ENCODE data around the gene TTC3. TPM values are rescaled to one million over a fixed set of nuclear protein-coding genes. Genes with fewer than 3 reads are reported as not detected.

The TTC3 gene
- total RNA-seq, 1 experiment from 2014 or later, result 29.0 TPM

GRCh38 chr21:37061926-37062592 lies 11.0 kb upstream of the TTC3 start:
- ATAC-seq (no peak), DNase-seq (ENCODE audit: low spot score) (no peak)
- H3K27ac Mint-ChIP-seq, result no peak overlapping the region
- peaks cover 2% of the 10 kb centered on the region; the same call in 1 of the 2 replicates for H3K27me3 Mint-ChIP-seq (ENCODE audit: low read depth)
- H3K9me3 Mint-ChIP-seq, result peaks cover 1% of the 10 kb centered on the region; the same call in 1 of the 2 replicates
- H3K4me1 Mint-ChIP-seq, result peaks cover 34% of the 10 kb centered on the region
- CTCF ChIA-PET, result interaction anchor here (0.6 to 2.0 kb wide), 3 partner anchors 72 to 398 kb away, joined by 3 to 5 read pairs (median 3); no protein-coding TSS in a partner anchor
- no peak overlapping the region for H3K4me3 Mint-ChIP-seq
- no peak for TF ChIP-seq ZNF671 (CRISPR knock-in tag; IDR thresholded peaks at IDR 0.05)
- TF ChIP-seq, protein P1, sequence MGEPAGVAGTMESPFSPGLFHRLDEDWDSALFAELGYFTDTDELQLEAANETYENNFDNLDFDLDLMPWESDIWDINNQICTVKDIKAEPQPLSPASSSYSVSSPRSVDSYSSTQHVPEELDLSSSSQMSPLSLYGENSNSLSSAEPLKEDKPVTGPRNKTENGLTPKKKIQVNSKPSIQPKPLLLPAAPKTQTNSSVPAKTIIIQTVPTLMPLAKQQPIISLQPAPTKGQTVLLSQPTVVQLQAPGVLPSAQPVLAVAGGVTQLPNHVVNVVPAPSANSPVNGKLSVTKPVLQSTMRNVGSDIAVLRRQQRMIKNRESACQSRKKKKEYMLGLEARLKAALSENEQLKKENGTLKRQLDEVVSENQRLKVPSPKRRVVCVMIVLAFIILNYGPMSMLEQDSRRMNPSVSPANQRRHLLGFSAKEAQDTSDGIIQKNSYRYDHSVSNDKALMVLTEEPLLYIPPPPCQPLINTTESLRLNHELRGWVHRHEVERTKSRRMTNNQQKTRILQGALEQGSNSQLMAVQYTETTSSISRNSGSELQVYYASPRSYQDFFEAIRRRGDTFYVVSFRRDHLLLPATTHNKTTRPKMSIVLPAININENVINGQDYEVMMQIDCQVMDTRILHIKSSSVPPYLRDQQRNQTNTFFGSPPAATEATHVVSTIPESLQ (CRISPR knock-in tag; IDR thresholded peaks at IDR 0.05), result no peak
- TF ChIP-seq TP53 (CRISPR knock-in tag; IDR thresholded peaks at IDR 0.05), result no peak
- TF ChIP-seq, protein P2, sequence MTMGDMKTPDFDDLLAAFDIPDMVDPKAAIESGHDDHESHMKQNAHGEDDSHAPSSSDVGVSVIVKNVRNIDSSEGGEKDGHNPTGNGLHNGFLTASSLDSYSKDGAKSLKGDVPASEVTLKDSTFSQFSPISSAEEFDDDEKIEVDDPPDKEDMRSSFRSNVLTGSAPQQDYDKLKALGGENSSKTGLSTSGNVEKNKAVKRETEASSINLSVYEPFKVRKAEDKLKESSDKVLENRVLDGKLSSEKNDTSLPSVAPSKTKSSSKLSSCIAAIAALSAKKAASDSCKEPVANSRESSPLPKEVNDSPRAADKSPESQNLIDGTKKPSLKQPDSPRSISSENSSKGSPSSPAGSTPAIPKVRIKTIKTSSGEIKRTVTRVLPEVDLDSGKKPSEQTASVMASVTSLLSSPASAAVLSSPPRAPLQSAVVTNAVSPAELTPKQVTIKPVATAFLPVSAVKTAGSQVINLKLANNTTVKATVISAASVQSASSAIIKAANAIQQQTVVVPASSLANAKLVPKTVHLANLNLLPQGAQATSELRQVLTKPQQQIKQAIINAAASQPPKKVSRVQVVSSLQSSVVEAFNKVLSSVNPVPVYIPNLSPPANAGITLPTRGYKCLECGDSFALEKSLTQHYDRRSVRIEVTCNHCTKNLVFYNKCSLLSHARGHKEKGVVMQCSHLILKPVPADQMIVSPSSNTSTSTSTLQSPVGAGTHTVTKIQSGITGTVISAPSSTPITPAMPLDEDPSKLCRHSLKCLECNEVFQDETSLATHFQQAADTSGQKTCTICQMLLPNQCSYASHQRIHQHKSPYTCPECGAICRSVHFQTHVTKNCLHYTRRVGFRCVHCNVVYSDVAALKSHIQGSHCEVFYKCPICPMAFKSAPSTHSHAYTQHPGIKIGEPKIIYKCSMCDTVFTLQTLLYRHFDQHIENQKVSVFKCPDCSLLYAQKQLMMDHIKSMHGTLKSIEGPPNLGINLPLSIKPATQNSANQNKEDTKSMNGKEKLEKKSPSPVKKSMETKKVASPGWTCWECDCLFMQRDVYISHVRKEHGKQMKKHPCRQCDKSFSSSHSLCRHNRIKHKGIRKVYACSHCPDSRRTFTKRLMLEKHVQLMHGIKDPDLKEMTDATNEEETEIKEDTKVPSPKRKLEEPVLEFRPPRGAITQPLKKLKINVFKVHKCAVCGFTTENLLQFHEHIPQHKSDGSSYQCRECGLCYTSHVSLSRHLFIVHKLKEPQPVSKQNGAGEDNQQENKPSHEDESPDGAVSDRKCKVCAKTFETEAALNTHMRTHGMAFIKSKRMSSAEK (CRISPR knock-in tag; IDR thresholded peaks at IDR 0.05; ENCODE audit: borderline replicate concordance), result no peak
- no peak for TF ChIP-seq TEAD4 (CRISPR knock-in tag; IDR thresholded peaks at IDR 0.05)
- TF ChIP-seq FOXP1 (CRISPR knock-in tag; IDR thresholded peaks at IDR 0.05; ENCODE audit: borderline replicate concordance), result no peak
- TF ChIP-seq AFF4 (CRISPR knock-in tag; IDR thresholded peaks at IDR 0.05; ENCODE audit: borderline replicate concordance), result no peak
- no peak for TF ChIP-seq E2F5 (CRISPR knock-in tag; IDR thresholded peaks at IDR 0.05)
- no peak for TF ChIP-seq MAX (CRISPR knock-in tag; IDR thresholded peaks at IDR 0.05)
- TF ChIP-seq ZBTB21 (CRISPR knock-in tag; IDR thresholded peaks at IDR 0.05; ENCODE audit: borderline replicate concordance), result no peak
- TF ChIP-seq CBFB (CRISPR knock-in tag; IDR thresholded peaks at IDR 0.05; ENCODE audit: low read depth), result no peak
- no peak for TF ChIP-seq IRF2 (CRISPR knock-in tag; IDR thresholded peaks at IDR 0.05; ENCODE audit: borderline replicate concordance, low read depth)
- H3K36me3 Mint-ChIP-seq, result peaks cover 3% of the 10 kb centered on the region; the same call in 1 of the 2 replicates
- POLR2A ChIA-PET, result no interaction called here

DNA sequence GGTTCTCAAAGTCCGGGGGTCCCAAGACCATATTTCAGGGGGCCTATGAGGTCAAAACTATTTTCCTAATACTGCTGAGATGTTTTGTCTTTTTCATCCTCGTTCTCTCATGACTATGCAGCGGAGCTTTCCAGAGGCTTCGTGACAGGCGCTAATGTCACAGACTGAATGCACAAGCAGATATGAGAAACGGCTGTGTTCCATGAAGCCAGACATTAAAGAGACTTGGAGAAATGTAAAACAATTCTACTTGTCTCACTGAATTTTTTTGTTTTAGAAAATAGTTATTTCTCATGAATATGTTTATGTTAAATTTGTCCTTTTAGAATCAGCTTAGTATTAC lies 10.5 kb upstream of the TTC3 start:
- ATAC-seq (no peak), DNase-seq (ENCODE audit: low spot score) (no peak)
- H3K36me3 Mint-ChIP-seq, result peaks cover 3% of the 10 kb centered on the region; the same call in 1 of the 2 replicates
- CTCF ChIA-PET, result interaction anchor here (0.6 to 1.0 kb wide), 2 partner anchors 86 to 397 kb away, joined by 3 read pairs; no protein-coding TSS in a partner anchor
- POLR2A ChIA-PET, result no interaction called here
- H3K4me3 Mint-ChIP-seq, result no peak overlapping the region
- TF ChIP-seq MYBL2 (CRISPR knock-in tag; IDR thresholded peaks at IDR 0.05) (no peak), RORB (CRISPR knock-in tag; IDR thresholded peaks at IDR 0.05) (no peak), TCF7 (CRISPR knock-in tag; IDR thresholded peaks at IDR 0.05; ENCODE audit: low read depth) (no peak), ATF1 (CRISPR knock-in tag; IDR thresholded peaks at IDR 0.05) (no peak)
- TF ChIP-seq, protein P3, sequence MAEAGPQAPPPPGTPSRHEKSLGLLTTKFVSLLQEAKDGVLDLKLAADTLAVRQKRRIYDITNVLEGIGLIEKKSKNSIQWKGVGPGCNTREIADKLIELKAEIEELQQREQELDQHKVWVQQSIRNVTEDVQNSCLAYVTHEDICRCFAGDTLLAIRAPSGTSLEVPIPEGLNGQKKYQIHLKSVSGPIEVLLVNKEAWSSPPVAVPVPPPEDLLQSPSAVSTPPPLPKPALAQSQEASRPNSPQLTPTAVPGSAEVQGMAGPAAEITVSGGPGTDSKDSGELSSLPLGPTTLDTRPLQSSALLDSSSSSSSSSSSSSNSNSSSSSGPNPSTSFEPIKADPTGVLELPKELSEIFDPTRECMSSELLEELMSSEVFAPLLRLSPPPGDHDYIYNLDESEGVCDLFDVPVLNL (CRISPR knock-in tag; IDR thresholded peaks at IDR 0.05; ENCODE audit: borderline replicate concordance, low read depth), result no peak
- H3K4me1 Mint-ChIP-seq, result peaks cover 33% of the 10 kb centered on the region
- no peak overlapping the region for H3K27ac Mint-ChIP-seq
- H3K27me3 Mint-ChIP-seq (ENCODE audit: low read depth), result no peaks in the 10 kb centered on the region
- no peaks in the 10 kb centered on the region for H3K9me3 Mint-ChIP-seq

Measured in WTC11 (cell line).